Measurements from ENCODE around the gene ZC3H8.

ZC3H8 gene

GRCh38 chr2:112194482-112194881 is 60.4 kb downstream of the ZC3H8 start:
- no peak for DNase-seq

DNA sequence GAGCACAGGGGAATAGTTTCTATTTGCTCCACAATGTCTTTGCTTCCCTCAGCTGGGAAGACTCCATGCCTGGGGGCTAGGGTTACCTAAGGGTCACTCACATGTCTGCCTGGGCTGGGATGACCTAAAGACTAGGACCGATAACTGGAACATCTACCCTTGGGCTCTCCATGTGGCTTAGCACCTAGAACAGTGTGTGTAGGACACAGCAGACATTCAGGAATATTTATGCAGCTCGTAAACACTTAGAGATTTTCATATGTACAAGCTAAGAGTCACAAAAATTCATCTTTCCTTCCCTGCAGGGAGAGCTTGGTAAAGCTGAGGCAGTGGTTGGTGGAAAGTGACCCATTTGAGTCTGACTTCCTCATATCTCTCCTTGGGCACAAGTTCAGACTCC is 60.8 kb downstream of the ZC3H8 start:
- no peak for DNase-seq

- DNase-seq, result no peak
These were observed 65.8 kb downstream of the ZC3H8 start for GRCh38 chr2:112189001-112189556.

DNA sequence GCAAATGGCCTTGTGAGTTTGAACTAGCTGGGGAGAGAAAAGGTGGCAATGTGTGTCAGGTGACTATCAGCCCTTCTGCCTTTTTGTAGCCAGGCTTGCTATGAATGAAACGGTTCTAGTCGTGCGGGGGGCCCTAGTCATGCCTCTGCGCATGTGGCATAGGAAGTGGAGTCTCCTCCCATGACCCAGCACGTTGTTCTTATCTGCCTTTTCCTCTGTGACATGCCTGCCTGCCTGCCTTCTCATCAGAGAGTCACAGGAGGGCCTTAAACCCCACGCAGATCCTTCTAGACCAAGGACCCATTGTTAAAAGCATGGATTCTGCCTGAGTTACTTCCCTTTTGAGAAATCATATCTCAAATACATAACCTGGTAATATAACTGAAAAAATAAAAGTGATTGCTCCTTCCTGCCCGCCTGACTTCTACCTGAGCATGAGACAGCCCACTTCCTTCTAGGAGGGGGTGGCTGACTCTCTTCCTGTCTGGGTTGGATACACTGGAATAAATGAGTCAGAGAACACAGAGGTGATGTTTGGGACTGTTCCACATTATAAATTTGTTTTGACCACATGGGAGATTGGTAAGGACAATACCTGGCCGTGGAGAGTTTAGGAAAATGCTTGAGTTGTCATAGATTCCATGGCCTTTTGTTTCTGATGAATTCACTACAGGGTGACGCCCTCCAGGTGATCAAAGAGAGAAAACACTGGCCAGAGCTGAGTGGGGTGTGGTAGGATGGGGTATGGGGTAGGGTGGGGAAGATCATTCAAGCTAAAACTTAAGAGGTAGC is 66.8 kb downstream of the ZC3H8 start:
- peak; percentile 79 for DNase-seq

GRCh38 chr2:112187046-112187715 is 67.7 kb downstream of the ZC3H8 start:
- DNase-seq, result no peak

- DNase-seq, result no peak
These were observed 69.7 kb downstream of the ZC3H8 start for GRCh38 chr2:112185131-112185530.

- no peak for DNase-seq
These were observed 70.7 kb downstream of the ZC3H8 start for GRCh38 chr2:112184121-112184520.

DNA sequence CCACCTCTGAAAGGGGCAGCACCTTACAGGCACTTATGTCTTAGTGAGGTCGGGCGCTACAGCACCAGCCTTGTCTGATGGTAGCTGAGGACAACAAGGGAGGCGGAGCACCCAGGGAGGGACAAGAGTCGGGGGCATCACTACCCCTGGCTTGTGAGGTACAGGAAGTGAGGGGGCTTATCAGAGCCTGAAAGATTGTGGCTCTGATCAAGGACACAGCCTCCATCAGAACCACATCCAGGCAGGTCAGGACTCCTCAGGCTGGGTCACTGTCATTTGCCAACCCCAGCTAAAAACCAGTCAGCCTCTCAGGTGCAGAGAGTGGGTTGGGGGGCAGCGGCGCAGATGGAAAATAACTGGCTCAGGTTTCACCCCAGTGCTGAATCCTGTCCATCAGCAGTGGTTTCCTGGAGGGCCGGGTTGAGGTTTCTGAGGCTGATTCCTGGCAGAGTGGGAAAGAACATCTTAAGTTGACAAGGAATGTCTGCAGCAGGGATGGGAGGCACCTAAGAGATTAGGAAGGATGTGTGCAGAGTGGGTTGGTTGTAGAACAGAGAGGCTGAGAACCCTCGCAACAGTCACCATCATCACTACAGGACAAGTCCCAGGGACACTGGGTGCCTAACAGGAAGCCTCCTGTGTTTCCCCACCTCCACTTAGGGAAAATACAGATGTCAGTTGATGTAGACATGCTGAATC is 71.4 kb downstream of the ZC3H8 start:
- no peak for DNase-seq

DNA sequence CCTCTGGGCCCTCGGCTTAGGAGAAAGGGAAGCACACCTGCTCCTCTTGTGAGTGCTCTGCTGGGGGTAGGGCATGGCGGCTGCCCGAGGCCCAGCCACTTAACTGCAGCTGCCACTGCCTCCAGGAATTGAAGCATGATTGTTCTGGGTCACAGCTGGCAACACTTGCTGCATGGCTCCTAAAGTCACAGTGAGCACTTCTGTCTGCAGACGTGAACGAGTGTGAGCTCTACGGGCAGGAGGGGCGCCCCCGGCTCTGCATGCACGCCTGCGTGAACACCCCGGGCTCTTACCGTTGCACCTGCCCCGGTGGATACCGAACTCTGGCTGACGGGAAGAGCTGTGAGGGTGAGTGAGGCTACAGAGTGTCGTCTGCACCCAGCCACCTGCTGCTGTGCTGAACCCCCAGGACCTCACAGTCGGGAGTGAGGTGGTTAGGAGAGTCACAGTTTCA is 72.2 kb downstream of the ZC3H8 start:
- peak; percentile 45 for DNase-seq

GRCh38 chr2:112181571-112182290 is 73.1 kb downstream of the ZC3H8 start:
- peak; percentile 60 for DNase-seq

GRCh38 chr2:112175958-112176573 is 78.8 kb downstream of the ZC3H8 start:
- no peak for DNase-seq

DNA sequence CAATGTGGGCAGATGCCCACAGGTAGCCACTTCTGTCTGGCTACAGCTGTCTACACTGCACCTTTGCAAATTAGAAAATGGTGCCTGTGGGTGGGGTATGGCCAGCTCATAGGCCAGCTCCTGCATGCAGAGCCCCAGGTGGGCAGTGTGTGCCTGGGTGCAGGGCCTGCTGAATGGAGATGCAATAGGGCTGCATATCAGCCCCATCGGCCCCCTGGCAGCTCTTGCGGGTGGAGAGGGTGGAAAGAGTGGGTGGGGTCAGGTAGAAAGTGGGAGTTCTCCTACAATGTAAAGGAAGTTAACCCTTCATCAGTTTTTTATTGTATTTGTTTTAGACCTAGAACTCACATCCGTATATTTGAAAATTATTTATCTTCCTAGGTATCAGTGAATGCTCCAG is 79.5 kb downstream of the ZC3H8 start:
- no peak for DNase-seq

DNA sequence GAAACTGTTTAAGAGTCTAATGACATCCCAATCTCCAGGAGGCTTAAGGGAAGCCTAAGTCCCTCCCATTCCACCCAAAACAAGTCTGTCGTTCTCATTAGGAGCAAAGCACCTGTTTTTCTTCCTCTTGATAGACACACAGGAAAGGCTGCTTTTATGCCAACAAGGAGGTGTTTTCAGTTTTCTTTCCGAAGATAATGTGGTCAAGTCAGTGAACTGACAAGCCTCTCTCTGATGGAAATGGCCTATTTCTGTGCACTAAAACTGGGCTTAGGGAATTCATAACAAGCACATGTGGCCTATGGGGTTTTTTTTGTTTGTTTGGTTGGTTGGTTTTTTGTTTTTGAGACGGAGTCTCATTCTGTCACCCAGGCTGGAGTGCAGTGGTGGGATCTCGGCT is 80.5 kb downstream of the ZC3H8 start:
- DNase-seq, result no peak

DNA sequence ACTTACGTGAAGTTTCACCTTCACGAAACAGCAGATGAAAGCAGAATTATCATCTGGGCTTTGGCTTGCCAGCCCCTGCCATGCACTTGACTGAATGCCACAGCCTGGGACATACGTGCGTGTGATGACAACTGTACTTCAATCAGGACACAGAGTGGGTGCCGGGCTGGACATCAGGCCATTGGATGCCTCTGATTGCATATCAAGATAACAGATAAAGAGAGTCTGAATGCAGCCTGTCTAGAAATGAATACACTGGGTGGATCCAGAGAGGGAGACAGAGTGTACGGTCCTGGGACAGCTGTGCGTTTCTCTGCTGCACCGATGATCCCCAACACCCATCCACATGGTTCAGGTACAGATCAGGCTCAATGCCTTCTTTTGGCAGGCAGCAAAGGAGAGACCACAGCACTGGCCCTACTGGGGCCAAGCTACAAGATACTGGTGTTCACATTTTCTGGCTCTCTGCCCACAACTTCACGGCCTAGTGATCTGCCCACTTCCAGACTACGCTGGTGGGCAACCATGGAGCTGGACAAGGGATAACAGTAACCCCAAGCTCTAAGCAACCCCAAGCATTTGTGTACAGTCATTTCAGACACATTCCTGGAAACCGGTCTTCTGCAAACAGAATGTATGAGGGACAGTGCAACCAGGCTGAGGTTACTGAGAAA is 81.1 kb downstream of the ZC3H8 start:
- no peak for DNase-seq

GRCh38 chr2:112170495-112170894 is 84.3 kb downstream of the ZC3H8 start:
- no peak for DNase-seq

DNA sequence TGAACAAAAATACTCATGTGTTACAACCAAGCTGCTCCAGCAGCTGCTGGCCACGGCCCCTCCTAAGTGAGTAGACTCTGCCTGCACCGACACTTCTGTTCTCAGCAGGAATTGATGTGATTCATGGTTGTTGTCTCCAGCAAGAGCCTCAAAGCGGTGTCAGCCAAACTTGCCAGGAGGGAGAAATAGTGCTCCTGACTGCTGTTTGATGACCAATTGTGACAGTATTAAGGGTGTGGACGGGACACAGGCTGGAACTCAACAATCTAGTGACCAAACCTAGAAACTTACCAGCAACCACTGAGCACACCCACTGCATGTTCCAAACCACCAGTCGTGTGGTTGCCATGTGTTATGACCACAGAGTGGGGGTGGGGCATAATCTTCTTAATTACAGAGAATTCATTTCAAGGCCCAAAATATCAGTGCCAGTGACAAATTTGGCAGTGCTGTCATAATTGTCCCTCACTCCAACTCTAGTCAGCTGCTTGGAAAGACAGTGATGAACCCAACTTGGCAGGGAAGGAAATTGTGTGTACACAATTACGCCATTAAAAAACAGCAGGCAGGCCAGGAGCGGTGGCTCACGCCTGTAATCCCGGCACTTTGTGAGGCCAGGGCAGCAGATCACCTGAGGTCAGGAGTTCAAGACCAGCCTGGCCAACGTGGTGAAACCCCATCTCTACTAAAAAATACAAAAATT is 86.3 kb downstream of the ZC3H8 start:
- no peak for DNase-seq

DNA sequence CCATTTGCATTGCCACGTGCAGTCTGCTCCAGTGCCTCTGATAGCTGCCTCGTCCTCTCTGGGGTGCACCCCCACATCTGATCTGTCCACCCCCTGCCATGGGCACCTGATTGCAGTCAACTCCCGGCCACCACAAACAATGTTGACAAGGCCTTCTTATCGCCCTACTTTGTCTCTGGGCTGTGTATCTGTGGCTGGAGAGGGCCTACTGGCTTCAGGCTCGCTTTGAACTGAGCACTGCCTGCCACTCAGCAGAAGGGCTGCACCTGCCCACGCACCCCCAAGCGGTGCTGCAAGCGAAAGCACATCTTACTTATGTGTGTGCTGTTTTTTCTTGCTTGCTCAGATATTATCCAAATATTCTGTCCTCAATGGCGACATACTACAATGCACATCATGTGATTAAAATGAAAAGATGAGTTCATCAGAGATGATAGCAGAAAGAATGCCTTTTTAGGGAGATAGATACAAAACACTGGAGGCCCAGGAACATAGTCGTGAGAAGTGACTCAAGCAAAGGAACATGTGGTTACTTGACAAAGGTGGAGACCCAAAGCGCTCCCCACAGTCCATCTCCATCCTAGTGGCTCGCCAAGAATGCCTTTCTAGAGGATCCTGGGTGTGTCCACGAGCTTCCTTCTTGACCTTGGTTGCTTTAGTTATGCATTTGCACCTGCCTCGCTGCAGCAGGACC is 87.9 kb downstream of the ZC3H8 start:
- no peak for DNase-seq

DNA sequence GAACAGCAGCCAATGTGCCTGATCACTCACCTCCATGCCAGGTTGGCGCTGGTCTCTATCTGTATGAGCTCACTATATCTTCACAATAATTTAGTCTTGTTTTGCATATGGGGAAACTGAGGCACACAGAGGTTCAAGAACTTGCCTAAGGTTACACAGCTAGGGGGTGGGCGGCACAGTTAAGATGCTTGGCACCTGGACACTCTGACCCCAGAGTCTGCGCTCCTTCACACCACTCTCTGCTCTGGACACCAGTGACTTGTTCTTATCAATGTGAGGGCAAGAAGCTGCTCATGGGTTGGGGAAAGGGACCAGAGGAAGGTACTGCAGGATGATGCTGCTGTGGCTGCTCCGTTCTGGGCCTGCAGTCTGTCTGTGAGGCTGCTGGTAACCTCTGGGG is 89.5 kb downstream of the ZC3H8 start:
- no peak for DNase-seq

DNA sequence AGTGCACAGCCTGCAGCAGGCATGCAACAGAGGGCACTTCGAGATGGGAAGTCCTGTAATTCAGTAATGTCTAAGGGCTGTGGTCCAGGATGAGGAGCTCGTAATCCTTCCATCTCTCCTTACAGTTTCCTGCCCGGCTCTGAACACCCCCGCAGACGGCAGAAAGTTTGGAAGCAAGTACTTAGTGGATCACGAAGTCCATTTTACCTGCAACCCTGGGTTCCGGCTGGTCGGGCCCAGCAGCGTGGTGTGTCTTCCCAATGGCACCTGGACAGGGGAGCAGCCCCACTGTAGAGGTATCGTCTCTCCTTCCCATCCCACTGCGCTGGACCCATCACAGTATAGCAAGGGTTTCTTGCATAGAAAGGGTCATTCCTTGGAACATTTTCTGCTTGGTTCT is 90.0 kb downstream of the ZC3H8 start:
- DNase-seq, result no peak

GRCh38 chr2:112163541-112163981 is 91.3 kb downstream of the ZC3H8 start:
- no peak for DNase-seq
